ENCODE results near the gene UBA1.

UBA1 gene

GRCh38 chrX:47222751-47223350 is 29.2 kb downstream of the UBA1 start:
- H3K4me1 ChIP-seq (ENCODE audit: control insufficient read depth, insufficient read depth, low read length) = peaks cover 4% of the 10 kb centered on the region; the same call in 1 of the 2 replicates
- no peak overlapping the region for H3K4me3 ChIP-seq (ENCODE audit: low read length)
- peaks cover 37% of the 10 kb centered on the region for H3K36me3 ChIP-seq (ENCODE audit: control insufficient read depth, insufficient read depth, low read length)
- DNase-seq (ENCODE audit: low read depth, low spot score) = no peak
- no peaks in the 10 kb centered on the region for H3K9me3 ChIP-seq (ENCODE audit: control insufficient read depth, insufficient read depth, low read length)
- no peaks in the 10 kb centered on the region for H3K27me3 ChIP-seq (ENCODE audit: control insufficient read depth, insufficient read depth, low read length)
- H3K27ac ChIP-seq (ENCODE audit: low read length) = no peak overlapping the region
- WGBS (ENCODE audit: insufficient coverage, insufficient read length) = no CpG with 5 or more reads among the region's 10 CpGs

- no peak for DNase-seq (ENCODE audit: low read depth, low spot score)
- H3K27me3 ChIP-seq (ENCODE audit: control insufficient read depth, insufficient read depth, low read length) = no peaks in the 10 kb centered on the region
- no peak overlapping the region for H3K27ac ChIP-seq (ENCODE audit: low read length)
- H3K4me1 ChIP-seq (ENCODE audit: control insufficient read depth, insufficient read depth, low read length) = peaks cover 4% of the 10 kb centered on the region; the same call in 1 of the 2 replicates
- no CpG with 5 or more reads among the region's 13 CpGs for WGBS (ENCODE audit: insufficient coverage, insufficient read length)
- H3K9me3 ChIP-seq (ENCODE audit: control insufficient read depth, insufficient read depth, low read length) = no peaks in the 10 kb centered on the region
- H3K4me3 ChIP-seq (ENCODE audit: low read length) = no peak overlapping the region
- H3K36me3 ChIP-seq (ENCODE audit: control insufficient read depth, insufficient read depth, low read length) = peaks cover 41% of the 10 kb centered on the region
These were observed 30.0 kb downstream of the UBA1 start for GRCh38 chrX:47223476-47224250.

GRCh38 chrX:47224266-47224895 is 30.8 kb downstream of the UBA1 start:
- H3K27me3 ChIP-seq (ENCODE audit: control insufficient read depth, insufficient read depth, low read length) = no peaks in the 10 kb centered on the region
- H3K36me3 ChIP-seq (ENCODE audit: control insufficient read depth, insufficient read depth, low read length) = peaks cover 44% of the 10 kb centered on the region
- DNase-seq (ENCODE audit: low read depth, low spot score) = no peak
- no peak overlapping the region for H3K27ac ChIP-seq (ENCODE audit: low read length)
- H3K4me3 ChIP-seq (ENCODE audit: low read length) = no peak overlapping the region
- peaks cover 4% of the 10 kb centered on the region; the same call in 1 of the 2 replicates for H3K4me1 ChIP-seq (ENCODE audit: control insufficient read depth, insufficient read depth, low read length)
- WGBS (ENCODE audit: insufficient coverage, insufficient read length) = no CpG with 5 or more reads among the region's 17 CpGs
- no peaks in the 10 kb centered on the region for H3K9me3 ChIP-seq (ENCODE audit: control insufficient read depth, insufficient read depth, low read length)

GRCh38 chrX:47224896-47225290 is 31.3 kb downstream of the UBA1 start:
- no peak for DNase-seq (ENCODE audit: low read depth, low spot score)
- no CpG with 5 or more reads among the region's 4 CpGs for WGBS (ENCODE audit: insufficient coverage, insufficient read length)
- Histone ChIP-seq H3K27me3 (ENCODE audit: control insufficient read depth, insufficient read depth, low read length) (no peaks in the 10 kb centered on the region), H3K27ac (ENCODE audit: low read length) (no peak overlapping the region), H3K9me3 (ENCODE audit: control insufficient read depth, insufficient read depth, low read length) (no peaks in the 10 kb centered on the region), H3K4me3 (ENCODE audit: low read length) (no peak overlapping the region), H3K36me3 (ENCODE audit: control insufficient read depth, insufficient read depth, low read length) (peaks cover 44% of the 10 kb centered on the region), H3K4me1 (ENCODE audit: control insufficient read depth, insufficient read depth, low read length) (no peaks in the 10 kb centered on the region; the same call in 1 of the 2 replicates)

GRCh38 chrX:47226071-47226470 is 32.4 kb downstream of the UBA1 start:
- Histone ChIP-seq H3K4me1 (ENCODE audit: control insufficient read depth, insufficient read depth, low read length) (no peaks in the 10 kb centered on the region), H3K36me3 (ENCODE audit: control insufficient read depth, insufficient read depth, low read length) (peaks cover 44% of the 10 kb centered on the region), H3K27ac (ENCODE audit: low read length) (no peak overlapping the region), H3K9me3 (ENCODE audit: control insufficient read depth, insufficient read depth, low read length) (no peaks in the 10 kb centered on the region), H3K27me3 (ENCODE audit: control insufficient read depth, insufficient read depth, low read length) (no peaks in the 10 kb centered on the region), H3K4me3 (ENCODE audit: low read length) (no peak overlapping the region)
- no peak for DNase-seq (ENCODE audit: low read depth, low spot score)
- WGBS (ENCODE audit: insufficient coverage, insufficient read length) = no CpG with 5 or more reads among the region's 6 CpGs

GRCh38 chrX:47226531-47227333 is 33.1 kb downstream of the UBA1 start:
- no CpG with 5 or more reads among the region's 19 CpGs for WGBS (ENCODE audit: insufficient coverage, insufficient read length)
- Histone ChIP-seq H3K4me3 (ENCODE audit: low read length) (no peak overlapping the region), H3K27ac (ENCODE audit: low read length) (no peak overlapping the region), H3K36me3 (ENCODE audit: control insufficient read depth, insufficient read depth, low read length) (peaks cover 44% of the 10 kb centered on the region), H3K9me3 (ENCODE audit: control insufficient read depth, insufficient read depth, low read length) (no peaks in the 10 kb centered on the region), H3K27me3 (ENCODE audit: control insufficient read depth, insufficient read depth, low read length) (no peaks in the 10 kb centered on the region), H3K4me1 (ENCODE audit: control insufficient read depth, insufficient read depth, low read length) (no peaks in the 10 kb centered on the region)
- no peak for DNase-seq (ENCODE audit: low read depth, low spot score)

- H3K4me1 ChIP-seq (ENCODE audit: control insufficient read depth, insufficient read depth, low read length) = peaks cover 1% of the 10 kb centered on the region; the same call in 1 of the 2 replicates
- H3K27me3 ChIP-seq (ENCODE audit: control insufficient read depth, insufficient read depth, low read length) = no peaks in the 10 kb centered on the region
- H3K9me3 ChIP-seq (ENCODE audit: control insufficient read depth, insufficient read depth, low read length) = no peaks in the 10 kb centered on the region
- no CpG with 5 or more reads among the region's 9 CpGs for WGBS (ENCODE audit: insufficient coverage, insufficient read length)
- peaks cover 44% of the 10 kb centered on the region for H3K36me3 ChIP-seq (ENCODE audit: control insufficient read depth, insufficient read depth, low read length)
- H3K27ac ChIP-seq (ENCODE audit: low read length) = no peak overlapping the region
- no peak overlapping the region for H3K4me3 ChIP-seq (ENCODE audit: low read length)
- DNase-seq (ENCODE audit: low read depth, low spot score) = no peak
These were observed 33.6 kb downstream of the UBA1 start for GRCh38 chrX:47227334-47227583.

GRCh38 chrX:47228550-47229270 is 35.1 kb downstream of the UBA1 start:
- no CpG with 5 or more reads among the region's 12 CpGs for WGBS (ENCODE audit: insufficient coverage, insufficient read length)
- DNase-seq (ENCODE audit: low read depth, low spot score) = no peak
- no peak overlapping the region for H3K4me3 ChIP-seq (ENCODE audit: low read length)
- no peaks in the 10 kb centered on the region for H3K27me3 ChIP-seq (ENCODE audit: control insufficient read depth, insufficient read depth, low read length)
- H3K9me3 ChIP-seq (ENCODE audit: control insufficient read depth, insufficient read depth, low read length) = no peaks in the 10 kb centered on the region
- H3K27ac ChIP-seq (ENCODE audit: low read length) = no peak overlapping the region
- peaks cover 3% of the 10 kb centered on the region; the same call in 1 of the 2 replicates for H3K4me1 ChIP-seq (ENCODE audit: control insufficient read depth, insufficient read depth, low read length)
- peaks cover 35% of the 10 kb centered on the region for H3K36me3 ChIP-seq (ENCODE audit: control insufficient read depth, insufficient read depth, low read length)

- Histone ChIP-seq H3K36me3 (ENCODE audit: control insufficient read depth, insufficient read depth, low read length) (peaks cover 28% of the 10 kb centered on the region), H3K9me3 (ENCODE audit: control insufficient read depth, insufficient read depth, low read length) (no peaks in the 10 kb centered on the region), H3K4me1 (ENCODE audit: control insufficient read depth, insufficient read depth, low read length) (peaks cover 3% of the 10 kb centered on the region; the same call in 1 of the 2 replicates), H3K27me3 (ENCODE audit: control insufficient read depth, insufficient read depth, low read length) (no peaks in the 10 kb centered on the region), H3K27ac (ENCODE audit: low read length) (no peak overlapping the region), H3K4me3 (ENCODE audit: low read length) (no peak overlapping the region)
- DNase-seq (ENCODE audit: low read depth, low spot score) = no peak
- no CpG with 5 or more reads among the region's 6 CpGs for WGBS (ENCODE audit: insufficient coverage, insufficient read length)
These were observed 35.8 kb downstream of the UBA1 start for GRCh38 chrX:47229427-47229826.
